H1 (cell line): ENCODE data around the gene CEP76. TPM values are rescaled to one million over a fixed set of nuclear protein-coding genes. Genes with fewer than 3 reads are reported as not detected.

Experiments
- CTCF ChIA-PET: fragments of 300-600 bp; sonication (Branson Sonifier 250); formaldehyde crosslinking; loops from one replicate; lab custom pipeline; 2021; ENCODE audit not compliant: partially characterized antibody; lab: Charles Lee
- POLR2A ChIA-PET: fragments of 300-600 bp; sonication (Branson Sonifier 250); formaldehyde crosslinking; loops from one replicate; lab custom pipeline; 2021; ENCODE audit warnings: inconsistent platforms; ENCODE audit not compliant: partially characterized antibody; lab: Charles Lee
- DNase-seq, 2 experiments: peaks; one replicate each; pipeline versions ENCODE4 v3.0.0 to v3.0.0-alpha.2; 2010 to 2022; ENCODE audit warnings: low spot score in 2 of 2, low read depth in 1 of 2, mixed read lengths in 1 of 2
- FAIRE-seq: peaks from 2 replicates; lab custom pipeline; 2011; peaks lifted over from hg19 to GRCh38; lab: Jason Lieb, UNC
- H2AFZ ChIP-seq: 2 replicates; pipeline ENCODE4 v1.8.1; 2012; ENCODE audit warnings: low read length, inconsistent platforms
- H2AK5ac ChIP-seq: 2 replicates; pipeline ENCODE4 v1.6.1; 2013; ENCODE audit warnings: low read depth, low read length
- H2BK120ac ChIP-seq: replicated peaks from 2 replicates; pipeline ENCODE3; 2013; ENCODE audit warnings: low read depth, low read length, inconsistent platforms
- H2BK12ac ChIP-seq: 2 replicates; pipeline ENCODE4 v1.6.1; 2013; ENCODE audit warnings: low read depth, low read length
- H2BK15ac ChIP-seq: 2 replicates; pipeline ENCODE4 v1.6.1; 2013; ENCODE audit warnings: low read length
- H2BK20ac ChIP-seq: 2 replicates; pipeline ENCODE4 v1.6.1; 2013; ENCODE audit warnings: low read length
- H2BK5ac ChIP-seq: 2 replicates; pipeline ENCODE4 v1.6.1; 2013; ENCODE audit warnings: low read depth, low read length
- H3K14ac ChIP-seq: 2 replicates; pipeline ENCODE4 v1.6.1; 2013; ENCODE audit warnings: inconsistent platforms; ENCODE audit not compliant: insufficient read length
- H3K18ac ChIP-seq: 2 replicates; pipeline ENCODE4 v1.6.1; 2013; ENCODE audit warnings: low read length; ENCODE audit errors: extremely low read depth
- H3K23ac ChIP-seq: 2 replicates; pipeline ENCODE4 v1.6.1; 2013; ENCODE audit warnings: inconsistent platforms; ENCODE audit not compliant: insufficient read length
- H3K23me2 ChIP-seq: 2 replicates; pipeline ENCODE4 v1.6.1; 2013; ENCODE audit warnings: low read depth, low read length
- H3K27ac ChIP-seq: 2 replicates; pipeline ENCODE4 v1.6.1; 2011; ENCODE audit warnings: low read depth, low read length, inconsistent platforms
- H3K27me3 ChIP-seq, 4 experiments: replicated peaks in 1 of 4; 1 replicate in 1 of 4; 2 replicates in 3 of 4; pipeline versions ENCODE4 v1.6.1 to v1.8.1; 2011 to 2013; ENCODE audit warnings: low read length in 3 of 4, mild to moderate bottlenecking in 3 of 4, inconsistent platforms in 2 of 4, mixed read lengths in 2 of 4, moderate library complexity in 1 of 4; ENCODE audit not compliant: control insufficient read depth in 3 of 4, insufficient read depth in 3 of 4; ENCODE audit errors: extremely low read depth in 1 of 4
- H3K36me3 ChIP-seq, 4 experiments: 2 replicates each; pipeline versions ENCODE4 v1.6.1 to v1.8.1; 2011 to 2013; ENCODE audit warnings: mild to moderate bottlenecking in 4 of 4, low read length in 3 of 4, moderate library complexity in 2 of 4, control low read depth in 1 of 4, inconsistent platforms in 1 of 4; ENCODE audit not compliant: insufficient read depth in 4 of 4, control insufficient read depth in 2 of 4
- H3K4ac ChIP-seq: replicated peaks from 2 replicates; pipeline ENCODE3; 2013; ENCODE audit warnings: low read length, low read depth, mixed read lengths, inconsistent platforms; ENCODE audit not compliant: insufficient read length
- H3K4me1 ChIP-seq, 4 experiments: replicated peaks in 1 of 4; 1 replicate in 1 of 4; 2 replicates in 3 of 4; pipeline versions ENCODE4 v1.6.1 to v1.8.1; 2011 to 2013; ENCODE audit warnings: low read length in 3 of 4, inconsistent platforms in 2 of 4, mixed read lengths in 1 of 4; ENCODE audit not compliant: insufficient read depth in 4 of 4, control insufficient read depth in 3 of 4
- H3K4me2 ChIP-seq, 2 experiments: 2 replicates each; pipeline versions ENCODE4 v1.6.1 to v1.8.1; 2011 to 2013; ENCODE audit warnings: low read depth in 2 of 2, low read length in 2 of 2, control low read depth in 1 of 2, inconsistent platforms in 1 of 2, mild to moderate bottlenecking in 1 of 2; ENCODE audit not compliant: insufficient read depth in 1 of 2
- H3K4me3 ChIP-seq, 4 experiments: fragments of 200-600, 300-600 bp in 1 of 4; sonication (generic), shearing (Covaris generic), sonication (Bioruptor Twin) in 1 of 4; 2 replicates each; pipeline versions ENCODE4 v1.5.1 to v1.8.1; 2011 to 2016; ENCODE audit warnings: low read length in 4 of 4, low read depth in 3 of 4, control low read depth in 2 of 4, inconsistent platforms in 2 of 4, mild to moderate bottlenecking in 2 of 4, mixed read lengths in 1 of 4, moderate library complexity in 1 of 4; ENCODE audit not compliant: insufficient read depth in 2 of 4; ENCODE audit errors: extremely low read depth in 1 of 4
- H3K56ac ChIP-seq: replicated peaks from 2 replicates; pipeline ENCODE3; 2013; ENCODE audit warnings: low read depth, mild to moderate bottlenecking, mixed read lengths, low read length, inconsistent platforms; ENCODE audit not compliant: insufficient read length
- H3K79me1 ChIP-seq: 2 replicates; pipeline ENCODE4 v1.6.1; 2013; ENCODE audit warnings: low read depth, low read length, control low read depth
- H3K79me2 ChIP-seq, 2 experiments: 2 replicates each; pipeline versions ENCODE4 v1.6.1 to v1.8.1; 2012 to 2013; ENCODE audit warnings: low read length in 2 of 2, mild to moderate bottlenecking in 2 of 2, inconsistent platforms in 1 of 2; ENCODE audit not compliant: insufficient read depth in 2 of 2, control insufficient read depth in 1 of 2
- H3K9ac ChIP-seq, 4 experiments: replicated peaks in 1 of 4; 1 replicate in 1 of 4; 2 replicates in 3 of 4; pipeline versions ENCODE4 v1.6.1 to v1.8.1; 2011 to 2013; ENCODE audit warnings: low read depth in 3 of 4, low read length in 3 of 4, control low read depth in 2 of 4, mild to moderate bottlenecking in 2 of 4, moderate library complexity in 2 of 4, inconsistent platforms in 1 of 4; ENCODE audit errors: extremely low read depth in 1 of 4
- H3K9me3 ChIP-seq, 2 experiments: 2 replicates each; pipeline versions ENCODE4 v1.6.1 to v1.8.1; 2012 to 2013; ENCODE audit warnings: mild to moderate bottlenecking in 2 of 2, moderate library complexity in 2 of 2, control low read depth in 1 of 2, inconsistent platforms in 1 of 2, low read depth in 1 of 2, low read length in 1 of 2, mixed read lengths in 1 of 2; ENCODE audit not compliant: insufficient read depth in 2 of 2
- H4K20me1 ChIP-seq, 2 experiments: replicated peaks in 1 of 2; 2 replicates each; pipeline versions ENCODE3 to v1.8.1; 2011 to 2013; ENCODE audit warnings: inconsistent platforms in 2 of 2, low read length in 2 of 2, mild to moderate bottlenecking in 1 of 2; ENCODE audit not compliant: insufficient read depth in 2 of 2, control insufficient read depth in 1 of 2
- H4K5ac ChIP-seq: 2 replicates; pipeline ENCODE4 v1.6.1; 2013; ENCODE audit warnings: low read length, low read depth, mixed read lengths, inconsistent platforms; ENCODE audit not compliant: insufficient read length
- H4K8ac ChIP-seq: 2 replicates; pipeline ENCODE4 v1.8.0; 2013; ENCODE audit warnings: mild to moderate bottlenecking, moderate library complexity, low read length, inconsistent platforms; ENCODE audit not compliant: insufficient read depth; ENCODE audit errors: extremely low read depth
- H4K91ac ChIP-seq: replicated peaks from 2 replicates; pipeline ENCODE3; 2013; ENCODE audit warnings: low read length, mixed read lengths, inconsistent platforms; ENCODE audit not compliant: insufficient read length
- ASH2L ChIP-seq: fragments of 200-600, 300-600 bp; sonication (generic); IDR thresholded peaks from one replicate; pipeline ENCODE4 v1.7.1; 2017; ENCODE audit warnings: low read length
- CBX5 ChIP-seq: fragments of 300-800, 300-1000 bp; sonication (generic); IDR thresholded peaks from 2 replicates; pipeline ENCODE4 v1.7.1; 2016; ENCODE audit warnings: antibody characterized with exemption, low read length, low read depth
- EP300 ChIP-seq, 2 experiments: IDR thresholded peaks; 1 replicate in 1 of 2; 2 replicates in 1 of 2; pipeline ENCODE4 v1.6.1; 2011 to 2012; ENCODE audit warnings: low read depth in 2 of 2, low read length in 2 of 2, mild to moderate bottlenecking in 2 of 2, borderline replicate concordance in 1 of 2, inconsistent platforms in 1 of 2, moderate library complexity in 1 of 2
- GABPA ChIP-seq: IDR thresholded peaks from 2 replicates; pipeline ENCODE4 v1.6.1; 2011; ENCODE audit warnings: mild to moderate bottlenecking, low read length, moderate library complexity, borderline replicate concordance; ENCODE audit not compliant: insufficient read depth
- GTF2F1 ChIP-seq: IDR thresholded peaks from 2 replicates; pipeline ENCODE4 v1.6.1; 2012; ENCODE audit warnings: low read depth, low read length, improper control_type of control experiment, borderline replicate concordance
- HDAC2 ChIP-seq, 2 experiments: fragments of 300-600 bp in 1 of 2; sonication (generic) in 1 of 2; IDR thresholded peaks; 2 replicates each; pipeline ENCODE4 v1.6.1; 2011 to 2012; ENCODE audit warnings: low read depth in 2 of 2, low read length in 2 of 2, mild to moderate bottlenecking in 2 of 2, moderate library complexity in 2 of 2, borderline replicate concordance in 1 of 2, inconsistent platforms in 1 of 2
- JUND ChIP-seq: IDR thresholded peaks from 2 replicates; pipeline ENCODE4 v1.6.1; 2011; ENCODE audit warnings: mild to moderate bottlenecking, improper control_type of control experiment, low read length
- RAD21 ChIP-seq, 2 experiments: IDR thresholded peaks in 1 of 2; conservative IDR thresholded peaks in 1 of 2; 2 replicates each; pipeline ENCODE4 v1.6.1; 2011; ENCODE audit warnings: low read depth in 2 of 2, low read length in 2 of 2, improper control_type of control experiment in 1 of 2, inconsistent platforms in 1 of 2, mild to moderate bottlenecking in 1 of 2, moderate library complexity in 1 of 2
- SAP30 ChIP-seq: fragments of 300-600 bp; sonication (generic); IDR thresholded peaks from 2 replicates; pipeline ENCODE4 v1.7.1; 2012; ENCODE audit warnings: low read length, moderate library complexity, mild to moderate bottlenecking, inconsistent platforms; ENCODE audit not compliant: insufficient read depth, insufficient replicate concordance
- SIX5 ChIP-seq: IDR thresholded peaks from 2 replicates; pipeline ENCODE4 v1.6.1; 2011; ENCODE audit warnings: mild to moderate bottlenecking, low read depth, low read length
- SP4 ChIP-seq: IDR thresholded peaks from 2 replicates; pipeline ENCODE4 v1.6.1; 2012; ENCODE audit warnings: low read length, inconsistent platforms
- TEAD4 ChIP-seq: IDR thresholded peaks from 2 replicates; pipeline ENCODE4 v1.6.1; 2012; ENCODE audit warnings: low read depth, low read length, inconsistent platforms, mixed read lengths
- WGBS, 2 experiments: shearing (Covaris generic) in 1 of 2; methylation state at CpG; one replicate each; pipeline versions ENCODE4 v1.1.6 to v1.1.7; 2013 to 2015; ENCODE audit warnings: low lambda C conversion rate in 2 of 2, mixed read lengths in 2 of 2, inconsistent platforms in 1 of 2, low coverage in 1 of 2, missing lambda C conversion rate in 1 of 2; ENCODE audit not compliant: insufficient replicate concordance in 2 of 2, insufficient coverage in 1 of 2, insufficient read length in 1 of 2; ENCODE audit errors: extremely low coverage in 1 of 2, missing lambda C conversion rate in 1 of 2; 5-methylcytosine and 5-hydroxymethylcytosine counted together
- polyA plus RNA-seq, 7 experiments: library from polyadenylated mRNA; depleted of rRNA in 3 of 7; stranded (reverse) in 5 of 7; unstranded in 2 of 7; fragments of >200 nt in 5 of 7; fragments of 200-250 nt in 2 of 7; gene quantifications; 1 replicate in 5 of 7; 2 replicates in 1 of 7; 4 replicates in 1 of 7; pipeline versions ENCODE4 v1.2.1 to v1.2.3, GENCODE V29; 2011 to 2013; ENCODE audit warnings: missing spikeins in 2 of 7, mixed read lengths in 2 of 7
- total RNA-seq: library from RNA; stranded (reverse); fragmentation: NEBNext Ultra II Directional; extraction: Animal tissue kit (Norgen Biotek cat#: 25700); gene quantifications from 2 replicates; pipeline ENCODE4 v1.2.1, GENCODE V29; 2021
- TF ChIP-seq, protein P1 (sequence below): IDR thresholded peaks from 2 replicates; pipeline ENCODE4 v1.6.1; 2012; ENCODE audit warnings: inconsistent platforms

The CEP76 gene
- total and polyA plus RNA-seq, 2 of the 8 experiments (the other 6 are each of a cell fraction or from before 2014, with no cell fraction given), result 9.0 to 18.1 TPM

- H3K23ac ChIP-seq, result no peak overlapping the region
- no peak overlapping the region for H3K4me3 ChIP-seq
- H2BK5ac ChIP-seq, result no peak overlapping the region
- no peaks in the 10 kb centered on the region for H3K36me3 ChIP-seq
- H4K8ac ChIP-seq, result no peak overlapping the region
- H3K79me2 ChIP-seq, result peaks cover 0 to 43% of the 10 kb centered on the region in 2 experiments; a peak in 2 of 4 replicates
- H4K20me1 ChIP-seq, result peaks cover 0 to 1% of the 10 kb centered on the region in 2 experiments
- no peak overlapping the region for H2BK12ac ChIP-seq
- 100% methylated on average over 1 of the region's 1 CpG; no CpG with 5 or more reads in 1 of the 2 experiments for WGBS, 2 experiments
- no peak overlapping the region for H4K91ac ChIP-seq
- no peak for FAIRE-seq
- CTCF ChIA-PET, result interaction anchor here (0.8 kb wide), 1 partner anchor 21 kb away, joined by 3 read pairs; no protein-coding TSS in a partner anchor
- H3K9me3 ChIP-seq, result no peaks in the 10 kb centered on the region
- no peaks in the 10 kb centered on the region; the same call in 1 of the 2 replicates for H3K23me2 ChIP-seq
- H3K27ac ChIP-seq, result no peak overlapping the region
- no peak overlapping the region for H3K18ac ChIP-seq
- H2BK20ac ChIP-seq, result no peak overlapping the region
- H3K4ac ChIP-seq, result no peak overlapping the region
- H3K9ac ChIP-seq, result no peak overlapping the region
- H2AK5ac ChIP-seq, result no peak overlapping the region
- POLR2A ChIA-PET, result no interaction called here
- H2AFZ ChIP-seq, result no peak overlapping the region
- H3K4me1 ChIP-seq, result peaks cover 0 to 5% (median 2%) of the 10 kb centered on the region in 4 experiments; a peak in 3 of 7 replicates
- H3K56ac ChIP-seq, result no peak overlapping the region
- peaks cover 0 to 12% (median 5%) of the 10 kb centered on the region in 4 experiments; a peak in 5 of 7 replicates for H3K27me3 ChIP-seq
- DNase-seq, result no peak
- H2BK15ac ChIP-seq, result no peak overlapping the region
- no peaks in the 10 kb centered on the region for H3K79me1 ChIP-seq
- H4K5ac ChIP-seq, result no peak overlapping the region
- H3K4me2 ChIP-seq, result no peak overlapping the region
- H3K14ac ChIP-seq, result no peak overlapping the region
- H2BK120ac ChIP-seq, result no peak overlapping the region
- TF ChIP-seq ASH2L, result no peak
- no peak for TF ChIP-seq SIX5
- TF ChIP-seq, protein P1, sequence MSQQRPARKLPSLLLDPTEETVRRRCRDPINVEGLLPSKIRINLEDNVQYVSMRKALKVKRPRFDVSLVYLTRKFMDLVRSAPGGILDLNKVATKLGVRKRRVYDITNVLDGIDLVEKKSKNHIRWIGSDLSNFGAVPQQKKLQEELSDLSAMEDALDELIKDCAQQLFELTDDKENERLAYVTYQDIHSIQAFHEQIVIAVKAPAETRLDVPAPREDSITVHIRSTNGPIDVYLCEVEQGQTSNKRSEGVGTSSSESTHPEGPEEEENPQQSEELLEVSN, result no peak
- TF ChIP-seq EP300 (IDR thresholded peaks at IDR 0.05; ENCODE audit: borderline replicate concordance in 1 of 2, low read depth in 2 of 2, low read length in 2 of 2), result no peak
- no peak for TF ChIP-seq HDAC2 (IDR thresholded peaks at IDR 0.05; ENCODE audit: borderline replicate concordance in 1 of 2, low read depth in 2 of 2, low read length in 2 of 2)
- no peak for TF ChIP-seq CBX5
- no peak for TF ChIP-seq RAD21 (IDR thresholded peaks at IDR 0.05 in 1 of 2, conservative IDR thresholded peaks at IDR 0.05 in 1 of 2; ENCODE audit: low read depth in 2 of 2, low read length in 2 of 2)
- no peak for TF ChIP-seq GABPA
- TF ChIP-seq JUND, result no peak
- TF ChIP-seq TEAD4, result no peak
- TF ChIP-seq GTF2F1, result no peak
- TF ChIP-seq SAP30, result no peak
- no peak for TF ChIP-seq SP4
Observed at GRCh38 chr18:12654971-12655370, 47.6 kb downstream of the CEP76 start.
